Muscle of leg (tissue), 11 donors: ENCODE data around the gene RNF43. TPM values are rescaled to one million over a fixed set of nuclear protein-coding genes. Genes with fewer than 3 reads are reported as not detected.

Source experiments
- DNase-seq: peaks from one replicate; pipeline ENCODE4 v3.0.0; 2013
- H3K27ac ChIP-seq: one replicate; pipeline ENCODE4 v1.5.1; 2013; ENCODE audit warnings: mild to moderate bottlenecking, low read length, control low read depth
- H3K27me3 ChIP-seq: one replicate; pipeline ENCODE4 v1.6.1; 2013; ENCODE audit warnings: low read length; ENCODE audit not compliant: control insufficient read depth, insufficient read depth
- H3K36me3 ChIP-seq: one replicate; pipeline ENCODE4 v1.6.1; 2013; ENCODE audit warnings: low read length; ENCODE audit not compliant: control insufficient read depth, insufficient read depth
- H3K4me1 ChIP-seq: one replicate; pipeline ENCODE4 v1.6.1; 2013; ENCODE audit warnings: low read length; ENCODE audit not compliant: control insufficient read depth, insufficient read depth
- H3K4me3 ChIP-seq: one replicate; pipeline ENCODE4 v1.5.1; 2013; ENCODE audit warnings: low read length, control low read depth
- H3K9me3 ChIP-seq: replicated peaks from 2 replicates; pipeline ENCODE4 v1.6.1; 2013; ENCODE audit warnings: low read depth, low read length; ENCODE audit not compliant: control insufficient read depth
- WGBS: methylation state at CpG from one replicate; pipeline ENCODE4 v1.1.5; 2013; ENCODE audit warnings: missing lambda C conversion rate; ENCODE audit not compliant: insufficient coverage; 5-methylcytosine and 5-hydroxymethylcytosine counted together
- polyA plus RNA-seq, 8 donors: library from polyadenylated mRNA; unstranded; fragments of 120-200 nt; gene quantifications; one replicate each; pipeline versions ENCODE4 v1.2.1 to v1.2.3, GENCODE V29; 2013; ENCODE audit warnings: inconsistent platforms in 1 of 8, low replicate concordance in 1 of 8; ENCODE audit not compliant: insufficient read length in 8 of 8, insufficient read depth in 1 of 8
- total RNA-seq: library from RNA; stranded (reverse); fragments of 120-200 nt; gene quantifications from one replicate; pipeline ENCODE4 v1.2.4, GENCODE V29; 2013

RNF43 gene
- total and polyA plus RNA-seq, 9 donors, result 0.04 to 1.6 (median 0.06) TPM

DNA sequence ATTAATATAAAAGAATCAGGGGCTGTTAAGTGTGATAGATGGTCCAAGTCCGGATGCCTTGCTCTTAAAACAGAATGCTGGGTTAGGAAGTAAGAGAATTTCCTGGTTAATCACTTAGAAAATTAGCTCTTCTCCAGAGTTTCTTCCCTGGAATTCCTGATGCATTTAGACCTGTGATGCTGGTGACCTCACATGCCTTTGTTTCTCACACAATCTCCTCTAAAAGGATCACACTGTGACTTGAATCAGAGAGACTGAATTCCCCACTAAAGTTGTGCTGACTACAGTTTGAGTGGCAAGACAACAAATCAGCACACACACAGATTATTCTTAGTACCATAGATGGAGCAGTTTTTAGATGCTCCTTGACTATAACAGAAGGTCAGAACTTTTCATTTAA lies 4.4 kb upstream of the RNF43 start:
- Histone ChIP-seq H3K4me1 (peaks cover 3% of the 10 kb centered on the region), H3K27ac (no peak overlapping the region), H3K27me3 (peaks cover 3% of the 10 kb centered on the region), H3K36me3 (no peaks in the 10 kb centered on the region), H3K9me3 (no peaks in the 10 kb centered on the region), H3K4me3 (no peak overlapping the region)
- no CpG with 5 or more reads among the region's 1 CpG for WGBS
- DNase-seq, result no peak

DNA sequence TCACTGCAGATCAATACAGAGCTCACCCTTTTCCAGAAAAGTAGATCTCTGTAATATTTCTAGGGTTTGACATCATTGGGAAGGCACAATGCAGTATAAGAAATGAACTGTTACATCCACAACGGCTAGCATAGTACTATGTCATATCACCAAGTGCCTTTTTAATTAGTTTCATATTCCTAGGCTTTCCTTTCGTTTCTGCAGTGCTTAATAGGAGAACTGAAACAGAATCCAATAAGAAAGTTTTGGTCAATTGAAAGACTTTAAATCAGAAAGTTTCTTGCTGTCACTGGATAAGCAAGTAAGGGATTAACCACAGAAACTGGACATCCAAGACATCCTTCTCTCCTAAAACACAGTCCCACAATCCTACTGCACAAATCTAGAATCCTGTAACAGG lies 3.5 kb upstream of the RNF43 start:
- Histone ChIP-seq H3K27me3 (peaks cover 3% of the 10 kb centered on the region), H3K4me3 (no peak overlapping the region), H3K36me3 (no peaks in the 10 kb centered on the region), H3K27ac (no peak overlapping the region), H3K4me1 (peaks cover 3% of the 10 kb centered on the region), H3K9me3 (no peaks in the 10 kb centered on the region)
- DNase-seq, result no peak
- WGBS, result no CpG with 5 or more reads among the region's 2 CpGs

DNA sequence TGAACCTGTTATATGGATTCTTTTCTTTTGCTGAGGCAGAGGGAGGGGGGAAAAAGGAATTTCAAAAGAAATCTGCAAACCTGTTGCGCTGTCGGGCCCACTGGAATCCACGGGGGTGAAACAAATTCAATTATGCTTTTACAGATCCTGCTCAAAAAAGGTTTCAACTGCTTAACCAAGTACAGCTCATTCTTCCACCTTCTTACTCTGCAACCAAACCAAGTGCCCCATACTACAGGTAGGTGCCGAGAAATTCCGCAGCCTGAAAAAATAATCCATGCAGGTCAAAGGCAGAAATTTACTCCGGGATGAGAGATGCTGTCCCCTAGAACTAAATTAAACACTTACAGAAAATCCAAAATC lies 416 bp downstream of the RNF43 start:
- no peaks in the 10 kb centered on the region for H3K9me3 ChIP-seq
- H3K27me3 ChIP-seq, result peaks cover 6% of the 10 kb centered on the region
- no peaks in the 10 kb centered on the region for H3K36me3 ChIP-seq
- 43% methylated on average over 4 of the region's 6 CpGs for WGBS
- H3K4me3 ChIP-seq, result no peak overlapping the region
- H3K4me1 ChIP-seq, result peaks cover 3% of the 10 kb centered on the region
- no peak overlapping the region for H3K27ac ChIP-seq
- DNase-seq, result no peak

DNA sequence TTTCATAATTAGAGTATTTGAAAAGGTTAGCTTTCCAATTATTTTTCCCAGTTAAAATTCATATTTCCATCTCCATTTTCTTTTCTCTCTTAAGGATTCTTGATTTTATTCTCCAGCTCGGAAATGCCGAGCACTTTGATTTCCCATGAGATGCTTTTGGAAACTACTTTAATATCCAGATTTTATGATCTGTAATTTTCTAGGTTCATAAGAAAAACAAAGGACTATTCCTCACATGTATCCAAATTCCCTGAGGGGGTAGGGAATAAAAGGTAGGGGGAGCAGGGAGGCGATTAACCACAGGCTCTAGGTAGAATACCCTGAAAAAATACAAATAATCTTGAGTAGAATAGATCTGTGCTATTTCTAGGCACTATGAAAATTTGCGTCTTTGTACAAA lies 938 bp downstream of the RNF43 start:
- Histone ChIP-seq H3K27me3 (peaks cover 6% of the 10 kb centered on the region), H3K27ac (no peak overlapping the region), H3K4me3 (no peak overlapping the region), H3K9me3 (no peaks in the 10 kb centered on the region), H3K36me3 (no peaks in the 10 kb centered on the region), H3K4me1 (peaks cover 3% of the 10 kb centered on the region)
- WGBS, result no CpG with 5 or more reads among the region's 4 CpGs
- no peak for DNase-seq

DNA sequence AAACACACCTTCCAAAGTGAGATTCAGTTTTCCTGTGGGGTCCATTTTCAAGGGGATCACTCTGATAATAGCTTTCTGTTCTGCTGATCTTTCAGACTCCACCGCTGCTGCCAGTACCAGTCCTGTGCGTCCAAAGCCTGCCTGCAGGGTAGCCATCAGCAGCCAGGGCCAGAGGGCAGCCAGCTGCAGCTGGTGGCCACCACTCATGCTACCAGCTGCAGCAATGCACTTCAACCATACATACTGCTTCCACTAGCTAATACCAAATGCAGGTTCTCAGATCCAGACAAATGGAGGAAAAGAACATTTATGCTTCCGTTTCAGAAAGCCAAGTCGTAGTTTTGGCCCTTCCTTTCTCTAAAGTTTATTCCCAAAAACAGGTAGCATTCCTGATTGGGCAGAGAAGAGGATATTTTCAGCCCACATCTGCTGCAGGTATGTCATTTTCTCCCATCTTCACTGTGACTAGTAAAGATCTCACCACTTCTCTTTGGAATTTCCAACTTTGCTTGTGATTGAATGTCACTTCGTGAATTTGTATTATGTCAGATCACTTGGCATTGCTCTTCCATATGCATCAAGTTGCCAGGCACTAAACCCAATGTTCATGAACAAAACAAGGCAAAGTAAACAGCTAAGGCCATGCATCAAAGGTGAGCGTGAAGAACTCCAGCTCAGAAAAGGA lies 1.8 kb downstream of the RNF43 start:
- DNase-seq, result no peak
- Histone ChIP-seq H3K27ac (no peak overlapping the region), H3K9me3 (no peaks in the 10 kb centered on the region), H3K27me3 (peaks cover 6% of the 10 kb centered on the region), H3K36me3 (no peaks in the 10 kb centered on the region), H3K4me1 (peaks cover 3% of the 10 kb centered on the region), H3K4me3 (no peak overlapping the region)
- 58% methylated on average over 4 of the region's 6 CpGs for WGBS

DNA sequence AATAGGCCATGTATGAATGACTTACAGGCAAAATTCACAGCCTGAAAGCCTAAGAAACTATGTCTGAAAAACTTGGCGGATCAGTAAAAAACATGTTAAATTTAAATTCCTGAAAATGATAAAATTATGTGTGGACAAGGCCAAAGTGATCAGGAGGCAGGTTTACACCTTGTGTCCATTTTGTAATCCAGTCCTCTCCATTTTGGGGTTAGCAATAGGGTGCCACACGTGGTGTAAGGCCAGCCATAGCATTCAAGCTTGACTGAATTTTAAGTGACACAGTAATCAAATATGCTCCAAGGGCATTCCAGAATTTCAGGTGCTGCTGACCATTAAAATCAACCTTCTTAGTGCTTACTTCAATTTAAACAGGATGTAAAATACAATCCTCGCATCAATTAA lies 2.7 kb downstream of the RNF43 start:
- no peaks in the 10 kb centered on the region for H3K36me3 ChIP-seq
- DNase-seq, result no peak
- H3K4me1 ChIP-seq, result peaks cover 3% of the 10 kb centered on the region
- H3K27me3 ChIP-seq, result peaks cover 7% of the 10 kb centered on the region
- H3K27ac ChIP-seq, result no peak overlapping the region
- 78% methylated on average over 2 of the region's 3 CpGs for WGBS
- no peak overlapping the region for H3K4me3 ChIP-seq
- no peaks in the 10 kb centered on the region for H3K9me3 ChIP-seq

DNA sequence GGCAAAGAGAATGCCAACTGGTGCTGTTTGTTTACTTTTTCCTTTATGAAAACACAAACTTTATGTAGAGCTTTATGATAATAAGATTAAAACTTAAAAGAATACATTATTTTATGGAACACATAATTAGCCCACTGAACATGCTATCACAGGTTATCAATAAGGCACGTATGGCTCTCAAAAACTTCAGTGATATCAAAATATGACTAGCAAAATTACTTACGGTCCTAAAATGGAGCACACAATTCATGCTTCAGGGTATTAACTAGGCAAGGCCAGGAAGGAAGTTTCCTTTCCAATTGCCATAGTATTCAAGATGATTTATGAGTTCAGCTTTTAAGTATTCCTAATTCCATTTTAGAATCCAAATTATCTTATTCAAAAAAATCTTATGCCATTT lies 3.6 kb downstream of the RNF43 start:
- Histone ChIP-seq H3K27me3 (peaks cover 7% of the 10 kb centered on the region), H3K9me3 (no peaks in the 10 kb centered on the region), H3K36me3 (no peaks in the 10 kb centered on the region), H3K4me3 (no peak overlapping the region), H3K4me1 (peaks cover 3% of the 10 kb centered on the region), H3K27ac (no peak overlapping the region)
- no CpG with 5 or more reads among the region's 2 CpGs for WGBS
- DNase-seq, result no peak

DNA sequence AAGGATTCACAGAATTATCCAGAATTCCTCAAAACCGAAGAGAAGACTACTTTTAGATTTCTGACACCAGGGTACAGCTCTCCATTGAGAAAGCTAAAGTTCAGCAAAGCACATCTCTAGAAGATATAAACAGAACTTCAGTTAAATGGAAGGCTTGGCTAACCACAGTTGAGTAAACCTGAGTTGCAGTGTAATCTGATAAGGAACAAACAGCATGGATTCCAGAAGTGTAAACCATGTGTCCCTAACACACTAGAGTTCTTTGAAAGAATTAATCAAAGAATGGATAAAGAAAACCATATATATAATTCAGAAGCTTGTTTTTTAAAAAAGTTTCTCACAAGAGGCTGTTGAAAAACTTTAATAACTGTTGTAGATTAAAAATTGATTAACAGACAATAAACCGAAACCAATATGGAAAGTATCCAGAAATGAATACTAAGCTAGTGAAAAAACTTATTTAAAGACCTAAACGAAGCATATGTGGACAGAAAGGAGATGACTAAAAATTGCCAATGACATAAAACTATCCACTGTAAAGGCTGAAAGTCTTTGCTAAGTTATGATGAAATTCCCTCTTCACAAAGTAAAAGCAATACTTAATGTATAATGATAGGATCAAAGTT lies 4.3 kb downstream of the RNF43 start:
- peaks cover 3% of the 10 kb centered on the region for H3K4me1 ChIP-seq
- H3K36me3 ChIP-seq, result no peaks in the 10 kb centered on the region
- H3K27me3 ChIP-seq, result peaks cover 7% of the 10 kb centered on the region
- H3K9me3 ChIP-seq, result no peaks in the 10 kb centered on the region
- no peak overlapping the region for H3K4me3 ChIP-seq
- WGBS, result no CpG with 5 or more reads among the region's 3 CpGs
- H3K27ac ChIP-seq, result no peak overlapping the region
- no peak for DNase-seq

DNA sequence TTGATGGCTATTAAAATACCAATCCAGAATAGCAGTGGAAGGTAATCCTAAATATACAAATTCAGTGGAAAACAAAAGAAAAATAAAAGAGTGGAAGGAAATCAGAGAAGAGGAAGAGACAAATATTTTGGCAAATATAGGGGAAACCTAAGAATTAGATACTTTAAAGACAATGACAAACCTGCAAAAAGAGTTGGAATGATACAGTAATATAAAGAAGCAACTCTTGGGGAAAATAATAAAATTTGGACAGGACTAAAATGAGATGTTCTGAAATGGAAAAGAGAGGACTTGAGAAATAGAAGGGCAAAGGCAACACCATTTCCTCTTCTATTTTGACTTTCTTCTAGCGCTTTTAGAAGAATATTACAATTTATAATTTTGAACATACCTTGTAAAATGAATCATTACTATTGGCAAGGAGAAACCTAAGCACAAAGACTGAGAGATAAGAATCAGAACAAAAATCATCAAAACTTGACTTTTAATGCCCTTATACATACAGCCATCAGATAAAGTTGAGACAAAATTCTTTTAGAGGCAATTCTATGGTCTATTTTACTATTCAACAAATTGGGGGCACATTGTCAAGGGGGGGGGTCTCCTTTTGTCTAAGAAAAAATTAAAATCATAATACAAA lies 5.2 kb downstream of the RNF43 start:
- Histone ChIP-seq H3K4me1 (no peaks in the 10 kb centered on the region), H3K4me3 (no peak overlapping the region), H3K27ac (no peak overlapping the region), H3K36me3 (no peaks in the 10 kb centered on the region), H3K27me3 (peaks cover 7% of the 10 kb centered on the region), H3K9me3 (no peaks in the 10 kb centered on the region)
- no peak for DNase-seq
- WGBS, result no CpG with 5 or more reads among the region's 1 CpG

DNA sequence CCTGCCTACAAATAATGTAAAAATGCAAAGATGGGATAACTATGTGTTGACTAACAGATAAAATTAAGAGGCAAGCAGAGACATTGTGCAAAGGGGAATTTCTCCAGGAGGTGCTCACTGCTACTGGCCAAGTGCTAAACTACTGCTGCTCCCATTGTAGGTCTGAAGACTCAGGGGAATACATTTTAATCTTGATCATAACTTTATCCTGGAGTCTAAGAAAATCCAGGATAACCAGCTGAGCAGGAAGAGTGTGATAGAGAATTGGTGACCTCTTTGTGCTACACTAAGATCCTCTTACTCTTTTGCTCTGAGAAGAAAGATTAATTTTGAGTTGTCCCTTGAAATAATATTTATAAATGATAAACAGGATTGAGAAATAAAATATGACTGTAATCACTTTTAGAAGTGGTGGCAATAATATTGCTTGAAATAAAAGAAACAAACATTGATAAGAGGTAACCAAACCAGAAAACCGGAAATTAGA lies 5.9 kb downstream of the RNF43 start:
- no peaks in the 10 kb centered on the region for H3K9me3 ChIP-seq
- peaks cover 7% of the 10 kb centered on the region for H3K27me3 ChIP-seq
- H3K4me1 ChIP-seq, result no peaks in the 10 kb centered on the region
- no peak for DNase-seq
- H3K36me3 ChIP-seq, result no peaks in the 10 kb centered on the region
- no CpG with 5 or more reads among the region's 1 CpG for WGBS
- H3K4me3 ChIP-seq, result no peak overlapping the region
- H3K27ac ChIP-seq, result no peak overlapping the region
